ENCODE data around the gene ADARB2.

ADARB2 gene

GRCh38 chr10:1560535-1561192, 176.7 kb downstream of the ADARB2 start:
- DNase-seq: no peak

DNA sequence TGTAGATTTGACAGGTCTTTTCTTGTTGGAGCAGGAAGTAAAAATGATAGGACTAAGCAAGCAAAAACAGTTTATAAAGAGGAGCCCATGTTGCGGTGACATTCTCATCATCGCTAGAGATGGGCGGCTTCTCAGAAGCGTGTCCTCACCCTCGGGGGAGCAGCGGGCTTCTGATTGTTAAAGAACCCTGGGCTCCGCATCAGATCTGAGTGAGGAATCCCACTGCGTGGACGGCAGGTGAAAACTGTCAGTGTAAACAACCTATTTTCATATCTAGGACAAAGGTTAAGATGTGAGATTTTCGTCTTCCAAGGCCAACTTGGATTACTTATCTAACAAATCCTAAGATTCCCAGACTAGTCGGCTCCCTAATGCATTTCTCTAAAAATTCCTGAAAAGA, 177.6 kb downstream of the ADARB2 start:
- DNase-seq: no peak

DNA sequence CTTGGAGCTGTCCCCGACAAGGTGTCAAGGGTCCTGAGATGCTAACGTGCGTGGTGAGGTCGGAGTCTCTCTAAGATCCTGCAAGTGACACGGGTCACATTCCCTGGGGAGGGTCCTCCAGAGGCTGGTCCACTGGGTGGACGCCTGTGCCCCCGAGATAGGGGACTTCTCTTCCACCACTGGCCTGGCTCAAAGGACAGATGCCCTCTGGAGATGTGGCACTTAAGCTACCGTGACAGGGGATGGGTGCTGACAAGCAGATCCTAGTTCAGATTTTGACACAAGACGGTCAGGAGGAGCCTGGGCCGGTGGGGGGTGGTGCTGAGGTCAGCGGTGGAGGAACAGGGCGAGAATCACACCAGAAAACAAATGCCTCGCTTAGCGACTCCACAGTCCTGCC, 178.0 kb downstream of the ADARB2 start:
- no peak for DNase-seq

GRCh38 chr10:1558906-1559305, 178.4 kb downstream of the ADARB2 start:
- no peak for DNase-seq

DNA sequence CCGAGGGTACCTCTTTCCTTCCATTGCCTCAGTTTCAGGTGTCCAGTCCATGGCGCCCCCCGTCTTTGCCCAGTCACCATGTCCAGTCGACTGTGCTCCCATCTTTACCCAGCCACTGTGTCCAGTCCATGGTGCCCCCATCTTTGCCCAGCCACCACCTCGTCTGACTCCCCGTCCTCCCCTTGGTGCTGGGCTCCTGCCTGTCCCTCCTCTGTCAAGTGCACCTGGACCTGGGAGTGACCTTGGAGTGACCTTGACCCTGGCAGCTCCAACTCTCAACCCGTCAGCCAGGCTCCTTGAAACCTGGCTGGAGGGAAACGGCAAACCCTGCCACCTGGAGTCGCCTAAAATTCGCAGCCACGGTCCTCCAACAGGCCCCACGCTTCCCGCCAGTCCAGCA, 180.2 kb downstream of the ADARB2 start:
- no peak for DNase-seq

- no peak for DNase-seq
Observed at GRCh38 chr10:1556496-1556895, 180.8 kb downstream of the ADARB2 start.

DNA sequence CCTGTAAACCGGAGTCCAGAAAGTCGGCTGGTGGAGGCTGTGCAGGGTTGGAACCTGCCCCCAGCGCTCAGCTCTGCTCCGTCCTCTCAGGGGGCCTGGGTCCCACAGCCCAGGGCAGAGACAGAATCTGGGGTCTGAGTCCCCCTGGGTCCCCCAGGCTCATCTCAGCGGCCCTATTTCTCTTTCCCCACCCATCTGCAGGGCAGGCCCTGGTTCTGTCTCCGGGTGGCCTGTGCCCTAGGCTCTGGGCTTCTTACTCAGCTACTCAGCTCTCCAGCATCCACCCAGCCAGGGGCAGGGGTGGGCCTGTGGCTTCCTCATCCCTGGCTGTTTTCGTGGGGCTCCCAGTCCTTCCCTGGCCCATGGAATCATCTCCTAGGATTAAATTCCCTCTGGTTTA, 183.4 kb downstream of the ADARB2 start:
- DNase-seq: no peak

DNA sequence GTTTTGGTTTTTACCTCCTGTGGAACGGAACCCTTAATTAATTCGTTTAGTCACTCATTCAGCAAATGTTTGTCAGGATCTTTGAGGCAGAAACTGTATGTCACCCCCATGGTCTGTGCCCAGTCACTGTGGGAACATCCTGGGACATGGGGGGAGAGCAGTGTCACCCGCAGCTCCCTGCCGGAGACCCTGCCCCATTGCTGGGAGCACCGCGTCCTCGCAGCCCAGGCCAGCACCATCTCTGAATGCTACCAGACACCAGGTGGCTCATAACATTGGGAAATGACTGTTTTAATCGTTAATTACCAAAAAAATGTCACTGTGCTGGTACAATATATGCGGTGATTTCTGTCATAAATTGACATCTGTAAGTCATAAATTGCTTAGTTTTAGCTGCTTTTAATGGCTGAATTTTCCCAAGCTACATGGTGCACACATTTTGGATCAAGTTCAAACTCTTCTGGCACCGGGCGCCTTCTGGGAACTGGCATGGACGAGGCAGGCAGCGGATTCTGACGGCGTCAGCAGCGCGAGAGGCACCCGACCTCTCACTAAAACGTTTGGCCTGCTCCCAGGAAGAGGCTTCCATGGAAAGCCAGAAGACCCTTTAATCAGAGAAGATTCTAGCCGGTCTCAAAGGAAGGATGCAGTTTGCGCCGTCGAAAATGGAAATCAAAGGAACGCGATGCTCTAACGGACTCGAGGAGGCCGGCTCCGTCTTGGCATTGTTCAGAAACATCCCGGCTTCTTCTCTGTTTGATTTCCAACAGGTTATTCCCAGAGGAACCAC, 184.2 kb downstream of the ADARB2 start:
- no peak for DNase-seq

GRCh38 chr10:1552406-1552805, 184.9 kb downstream of the ADARB2 start:
- DNase-seq: no peak

- no peak for DNase-seq
Observed at GRCh38 chr10:1551636-1552338, 185.5 kb downstream of the ADARB2 start.

DNA sequence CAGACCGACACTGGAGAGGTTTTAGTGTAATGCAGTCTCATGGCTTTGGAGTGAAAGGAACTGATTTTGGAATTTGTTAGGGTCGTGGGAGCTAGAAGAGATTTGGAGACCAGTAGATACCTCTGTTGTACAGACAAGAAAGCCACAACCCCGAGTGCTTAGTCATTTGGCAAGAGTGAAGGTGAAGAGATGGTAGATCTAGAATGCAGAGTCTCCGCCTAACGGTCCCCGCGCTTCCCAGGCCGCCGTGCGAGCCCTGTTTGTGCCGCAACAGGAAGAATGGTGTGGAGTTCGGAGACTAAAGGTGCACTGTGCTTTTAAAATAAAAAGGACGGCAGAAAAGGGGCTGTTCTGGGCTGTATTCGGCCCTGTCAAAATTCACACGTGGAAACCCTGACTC, 186.7 kb downstream of the ADARB2 start:
- no peak for DNase-seq

GRCh38 chr10:1550291-1550595, 187.1 kb downstream of the ADARB2 start:
- DNase-seq: no peak

- DNase-seq: no peak
Observed at GRCh38 chr10:1549591-1550290, 187.6 kb downstream of the ADARB2 start.

- no peak for DNase-seq
Observed at GRCh38 chr10:1548596-1548995, 188.7 kb downstream of the ADARB2 start.

DNA sequence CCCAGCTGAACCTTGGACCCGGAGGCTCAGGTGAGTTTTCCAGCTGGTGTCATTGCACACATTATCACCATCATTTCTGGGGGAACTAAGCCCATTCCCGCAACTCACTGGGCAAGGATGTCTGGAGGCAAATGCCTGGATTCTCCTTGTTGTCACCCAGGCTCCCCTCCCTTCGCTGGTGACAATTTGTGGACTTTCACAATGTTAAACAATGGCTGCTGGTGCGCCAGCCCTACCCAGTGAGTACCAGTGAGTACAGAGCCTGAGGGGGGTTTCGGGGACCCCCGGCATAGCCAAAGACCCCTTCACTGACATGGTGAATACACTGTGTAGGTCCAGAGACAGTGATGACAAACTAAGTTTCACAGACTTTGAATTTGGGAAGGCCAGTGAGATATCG, 189.2 kb downstream of the ADARB2 start:
- DNase-seq: no peak

DNA sequence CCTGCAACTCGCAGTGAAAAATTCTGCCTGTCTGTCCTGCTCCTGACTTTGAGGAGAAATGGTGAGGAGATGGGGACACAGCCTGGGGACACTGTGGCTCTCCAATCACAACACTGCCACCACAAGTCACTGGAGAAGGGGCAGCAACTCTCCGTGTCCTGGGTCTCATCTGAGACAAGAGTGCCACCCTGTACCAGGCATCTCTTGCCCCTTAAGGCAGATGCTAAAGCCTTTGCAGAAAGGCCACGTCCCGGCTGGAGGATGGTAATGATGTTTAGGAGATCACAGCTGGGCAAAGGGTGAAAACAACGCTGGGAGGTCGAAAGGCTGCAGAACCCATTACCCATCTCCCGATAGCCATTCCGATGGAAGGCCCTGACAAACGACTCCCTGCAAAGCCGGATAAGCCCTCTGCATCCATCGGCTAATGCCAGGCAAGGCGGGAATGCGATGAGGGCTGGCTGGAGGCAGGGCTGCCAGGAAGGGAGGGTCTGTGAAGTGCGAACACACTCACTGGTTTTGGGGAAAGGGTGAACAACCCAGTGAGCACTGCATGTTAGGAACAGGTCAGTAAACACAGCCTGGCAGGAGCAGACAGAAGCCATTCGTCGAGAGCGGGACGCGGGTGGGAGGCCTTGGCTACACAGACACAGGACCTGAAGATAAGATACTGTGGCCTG, 190.8 kb downstream of the ADARB2 start:
- no peak for DNase-seq

DNA sequence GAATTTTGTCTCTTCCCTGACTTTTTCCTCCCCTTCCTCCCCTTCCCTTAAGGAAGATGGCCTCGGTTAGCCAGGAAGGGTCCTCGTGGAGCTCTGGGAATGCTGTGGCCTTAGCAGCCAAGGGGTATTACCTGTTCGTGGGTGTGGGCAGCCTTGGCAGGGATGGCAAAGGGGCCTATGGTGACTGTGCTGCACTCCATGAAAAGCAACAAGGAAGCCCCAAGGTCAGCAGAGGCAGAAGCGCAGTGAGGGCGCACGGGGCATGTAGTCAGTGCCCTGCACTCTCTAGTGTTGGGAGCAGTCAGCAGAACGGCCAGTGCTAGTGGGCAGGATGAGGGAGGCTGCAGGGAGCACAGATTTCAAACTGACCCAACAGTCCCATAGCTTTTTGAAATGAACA, 191.8 kb downstream of the ADARB2 start:
- DNase-seq: no peak

DNA sequence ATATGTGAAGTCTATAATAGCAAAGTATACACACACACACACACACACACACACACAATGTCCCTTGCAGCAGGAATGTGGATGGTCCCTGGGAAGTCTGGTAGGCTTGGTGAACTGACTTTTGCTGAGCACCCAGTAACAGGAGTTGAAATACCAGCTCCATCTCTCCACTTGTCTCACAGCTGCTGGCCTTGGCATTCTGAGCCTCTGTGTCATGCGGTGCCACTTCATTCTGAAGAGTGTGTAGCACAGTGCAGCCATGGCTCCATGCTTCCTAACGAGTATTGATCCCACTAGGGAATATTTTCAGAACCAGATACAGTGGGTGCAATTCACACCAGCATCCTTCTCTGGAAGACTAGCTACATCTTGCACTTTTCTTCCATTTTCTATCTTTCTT, 192.4 kb downstream of the ADARB2 start:
- DNase-seq: no peak

GRCh38 chr10:1544209-1544673, 193.1 kb downstream of the ADARB2 start:
- no peak for DNase-seq

DNA sequence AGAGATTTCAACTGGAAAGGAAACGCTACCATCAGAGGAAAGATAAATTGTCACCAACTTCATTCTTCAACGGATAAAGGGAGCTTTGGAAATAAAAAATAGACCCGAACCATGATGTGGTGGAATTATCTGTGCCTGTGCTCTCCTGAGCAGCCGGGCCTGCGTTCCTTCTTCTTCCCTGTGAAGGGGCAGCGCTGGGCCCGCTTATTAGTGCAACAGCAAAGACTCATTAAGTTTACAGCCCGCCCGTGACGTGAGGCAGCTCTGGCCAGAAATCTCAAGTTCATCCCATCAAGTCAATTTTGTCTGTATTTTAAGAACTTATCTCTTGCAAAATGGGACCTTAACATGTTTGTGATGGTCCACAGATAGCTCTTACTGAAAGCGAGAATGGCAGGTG, 193.7 kb downstream of the ADARB2 start:
- no peak for DNase-seq

DNA sequence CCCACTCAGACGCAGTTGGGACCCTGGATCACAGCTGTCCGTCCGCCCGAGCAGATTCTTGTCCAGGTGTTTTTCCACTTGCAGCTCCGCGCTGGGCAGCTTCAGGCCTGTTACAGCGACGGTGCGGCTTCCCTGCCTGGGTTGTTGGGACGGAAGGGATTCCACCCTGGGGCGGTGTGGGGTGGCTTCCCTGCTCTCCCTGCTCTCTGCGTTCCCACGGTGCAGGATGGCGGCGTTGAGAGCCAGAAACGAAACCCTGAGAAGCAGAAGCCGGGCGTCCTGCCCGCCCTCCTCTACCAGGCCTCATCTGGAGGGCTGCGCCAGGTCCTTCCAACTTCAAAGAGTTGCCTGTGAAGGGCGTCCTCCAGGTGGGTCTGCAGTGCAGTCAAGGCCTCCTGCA, 194.4 kb downstream of the ADARB2 start:
- DNase-seq: no peak

DNA sequence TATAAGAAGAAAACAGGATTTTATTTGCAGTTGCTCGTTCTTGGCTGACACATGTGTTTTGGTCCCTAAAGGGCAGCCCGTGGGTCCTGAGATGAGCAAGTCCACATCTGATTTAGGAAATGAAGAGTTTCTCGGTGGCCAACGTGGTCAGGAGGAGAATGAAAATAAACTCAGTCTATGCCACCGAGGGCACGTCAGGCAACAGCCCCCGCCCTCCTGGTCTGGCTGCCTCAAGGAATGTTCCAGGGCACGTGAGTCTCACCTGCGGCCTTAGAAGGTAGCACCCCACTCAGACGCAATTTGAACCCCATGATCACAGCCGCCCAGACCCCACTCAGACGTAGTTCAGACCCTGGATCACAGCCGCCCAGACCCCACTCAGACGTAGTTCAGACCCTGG, 197.2 kb downstream of the ADARB2 start:
- DNase-seq: no peak

- DNase-seq: no peak
Observed at GRCh38 chr10:1539216-1539615, 198.1 kb downstream of the ADARB2 start.

All from activated T-cell treated with anti-CD3 and anti-CD28 coated beads, Interleukin-2, amount 50 U/mL, for 48 hours (primary cell).